LNCaP clone FGC (cell line): ENCODE measurements around the gene MXRA8.

Source experiments
- DNase-seq: peaks from one replicate; pipeline ENCODE4 v3.0.0-alpha.2; 2011; ENCODE audit warnings: low read depth
- H3K4me3 ChIP-seq: 2 replicates; pipeline ENCODE4 v1.5.1; 2011; ENCODE audit warnings: mild to moderate bottlenecking, low read depth, low read length, control low read depth
- CTCF ChIP-seq: IDR thresholded peaks from 2 replicates; pipeline ENCODE4 v1.5.1; 2012; ENCODE audit warnings: mild to moderate bottlenecking; ENCODE audit not compliant: control insufficient read depth, insufficient read depth; ENCODE audit errors: extremely low read depth

Gene MXRA8

GRCh38 chr1:1398677-1399186 lies 40.4 kb upstream of the MXRA8 start:
- DNase-seq: no peak
- no peak for TF ChIP-seq CTCF

GRCh38 chr1:1397839-1398523 lies 39.6 kb upstream of the MXRA8 start:
- no peak for TF ChIP-seq CTCF
- no peak for DNase-seq

More at GRCh38 chr1:1398677-1399186, 40.4 kb upstream of the MXRA8 start:
- peak overlapping the region; percentile 99 for H3K4me3 ChIP-seq

GRCh38 chr1:1395166-1395565 lies 36.8 kb upstream of the MXRA8 start:
- DNase-seq: no peak
- no peak overlapping the region for H3K4me3 ChIP-seq
- TF ChIP-seq CTCF: no peak

More at GRCh38 chr1:1397839-1398523, 39.6 kb upstream of the MXRA8 start:
- H3K4me3 ChIP-seq: peak overlapping the region; percentile 99

DNA sequence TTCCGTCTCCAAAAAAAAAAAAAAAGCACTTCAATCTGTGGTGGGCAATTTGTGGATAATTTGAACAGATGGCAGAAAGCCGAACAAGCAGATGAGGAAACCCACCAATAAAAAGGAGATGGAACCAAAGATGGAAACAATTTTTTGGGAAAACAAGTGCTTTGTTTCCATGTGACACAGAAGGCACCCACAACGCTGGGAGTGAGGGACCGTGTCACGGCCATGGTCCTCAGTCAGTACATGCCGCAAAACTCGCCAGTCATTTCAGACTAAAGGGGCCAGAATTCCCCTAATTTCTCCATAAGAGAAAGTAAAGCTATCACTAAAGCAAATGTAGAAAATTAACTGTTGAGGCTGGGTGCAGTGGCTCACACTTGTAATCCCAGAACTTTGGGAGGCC lies 35.8 kb upstream of the MXRA8 start:
- H3K4me3 ChIP-seq: no peak overlapping the region
- no peak for DNase-seq
- no peak for TF ChIP-seq CTCF

GRCh38 chr1:1393428-1393827 lies 35.1 kb upstream of the MXRA8 start:
- no peak for DNase-seq
- no peak for TF ChIP-seq CTCF
- no peak overlapping the region for H3K4me3 ChIP-seq

DNA sequence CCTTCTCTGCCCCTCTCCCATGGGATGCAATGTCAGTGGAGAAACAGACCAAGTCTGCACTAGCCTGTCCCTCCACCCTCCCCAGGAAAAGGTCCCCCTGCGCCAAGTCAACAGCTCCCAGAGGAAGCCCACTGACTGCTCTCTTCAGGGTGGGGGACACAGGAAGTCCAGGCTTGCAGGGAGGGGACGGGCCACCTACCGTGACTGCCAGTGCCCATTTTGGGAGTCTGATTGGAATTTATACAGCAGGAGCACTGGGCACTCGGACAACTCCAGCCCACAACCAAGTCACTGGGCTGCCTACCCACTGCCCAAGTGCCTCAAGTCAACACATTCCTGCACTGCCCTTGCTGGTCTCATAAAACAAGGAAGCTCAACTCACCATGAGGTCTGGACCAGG lies 34.7 kb upstream of the MXRA8 start:
- TF ChIP-seq CTCF: no peak
- H3K4me3 ChIP-seq: no peak overlapping the region
- DNase-seq: no peak

DNA sequence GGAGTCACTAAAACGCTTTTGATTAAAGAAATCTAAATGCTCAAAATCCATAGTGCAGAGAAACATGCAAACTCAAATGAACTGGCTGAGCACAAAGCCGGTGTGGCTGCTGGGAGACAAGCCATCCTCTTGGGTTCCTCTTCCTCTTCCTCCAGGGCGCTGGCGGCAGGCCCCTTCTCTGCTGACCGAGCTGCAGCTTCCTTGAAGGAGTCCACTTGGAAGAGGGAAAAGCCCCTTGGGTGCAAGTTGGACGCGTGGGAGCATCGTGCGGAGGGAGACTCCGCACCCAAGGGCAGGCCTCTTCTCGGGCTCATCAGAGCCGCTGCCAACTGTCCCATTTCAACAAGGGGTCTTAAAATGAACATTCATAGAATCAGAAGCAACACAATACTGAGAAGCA lies 32.9 kb upstream of the MXRA8 start:
- no peak for DNase-seq
- no peak overlapping the region for H3K4me3 ChIP-seq
- TF ChIP-seq CTCF: no peak
